AG20443 (cell line): Measurements from ENCODE around the gene ZC3HAV1.

Experiments used
- DNase-seq: peaks from one replicate; pipeline ENCODE4 v3.0.0; 2012; ENCODE audit warnings: low spot score, mixed read lengths

ZC3HAV1 gene

GRCh38 chr7:139018910-139019309 lies 90.6 kb downstream of the ZC3HAV1 start:
- DNase-seq = no peak

DNA sequence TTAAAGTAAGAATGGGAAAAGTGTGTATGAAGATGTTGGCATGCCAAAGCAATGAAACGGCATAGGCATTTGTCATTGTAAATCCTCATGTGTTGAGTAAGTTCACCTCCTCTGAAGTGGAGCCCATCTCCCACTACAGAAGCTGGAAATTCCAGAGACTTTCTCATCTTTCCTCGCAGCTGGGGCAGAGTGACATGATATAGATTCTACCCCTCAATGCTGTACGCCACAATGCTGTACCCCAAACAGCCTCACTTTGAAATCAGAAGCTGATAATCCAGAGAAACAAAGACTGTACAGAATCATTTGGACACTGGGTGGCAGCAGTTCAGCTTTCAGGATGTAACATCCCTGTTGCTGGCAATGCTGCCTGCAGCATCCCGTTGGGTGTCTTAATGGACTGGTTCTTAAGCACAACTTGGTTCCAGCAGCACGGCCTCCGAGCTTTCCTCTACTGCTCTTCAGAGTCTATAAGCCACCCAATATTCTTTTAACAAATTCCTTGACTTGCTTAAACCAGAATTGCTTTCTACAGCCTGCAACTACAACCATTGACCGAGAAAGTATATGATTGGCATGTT lies 92.5 kb downstream of the ZC3HAV1 start:
- DNase-seq = peak; percentile 89

- DNase-seq = no peak
Measured at GRCh38 chr7:139011373-139011772, 98.1 kb downstream of the ZC3HAV1 start.

DNA sequence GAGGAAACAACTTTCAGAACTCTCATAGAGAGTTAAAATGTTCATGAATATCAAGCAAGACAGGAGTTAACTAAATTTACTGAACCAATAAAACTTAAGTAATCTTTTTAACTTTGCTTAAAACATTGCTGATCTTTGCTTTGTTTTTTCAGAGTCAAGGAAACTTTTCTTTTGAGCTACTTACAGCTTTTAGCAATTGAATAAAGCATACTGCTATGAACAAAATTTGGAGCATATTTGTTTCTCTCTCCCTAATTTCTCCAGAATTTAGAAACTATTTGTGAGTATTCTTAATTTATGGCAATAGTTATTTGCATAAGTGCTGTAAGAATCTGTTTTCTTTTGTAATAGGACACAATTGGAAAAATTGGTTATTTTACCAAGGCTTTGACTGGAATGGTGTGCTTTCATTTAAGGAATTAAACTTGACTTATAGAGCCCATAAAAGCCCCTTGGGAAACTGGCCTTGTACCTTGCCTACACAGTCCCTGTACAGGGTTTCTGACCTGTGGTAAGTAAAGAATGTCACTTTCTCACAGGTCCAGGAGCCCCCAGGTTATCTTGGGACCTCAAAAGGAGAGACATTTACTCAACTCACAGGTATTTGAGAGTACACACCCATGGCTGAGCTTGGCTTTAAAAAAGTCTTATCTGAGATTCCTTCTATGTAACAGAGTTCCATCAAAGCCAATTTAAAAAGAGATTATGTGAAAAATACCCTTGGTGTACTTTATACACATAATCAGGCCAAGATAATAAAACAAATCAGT lies 105.0 kb downstream of the ZC3HAV1 start:
- no peak for DNase-seq

- DNase-seq = no peak
Measured at GRCh38 chr7:138999414-138999813, 110.1 kb downstream of the ZC3HAV1 start.
